CD4-positive, alpha-beta T cell treated with Interleukin-21 for 1 hour (primary cell): ENCODE results near the gene PIK3R1.
A peak's percentile ranks its signal among the peaks of the same experiment; 100 is the strongest.

ENCODE experiments used
- DNase-seq: peaks from one replicate; pipeline ENCODE4 v3.0.0-alpha.2; 2020

PIK3R1 gene

DNA sequence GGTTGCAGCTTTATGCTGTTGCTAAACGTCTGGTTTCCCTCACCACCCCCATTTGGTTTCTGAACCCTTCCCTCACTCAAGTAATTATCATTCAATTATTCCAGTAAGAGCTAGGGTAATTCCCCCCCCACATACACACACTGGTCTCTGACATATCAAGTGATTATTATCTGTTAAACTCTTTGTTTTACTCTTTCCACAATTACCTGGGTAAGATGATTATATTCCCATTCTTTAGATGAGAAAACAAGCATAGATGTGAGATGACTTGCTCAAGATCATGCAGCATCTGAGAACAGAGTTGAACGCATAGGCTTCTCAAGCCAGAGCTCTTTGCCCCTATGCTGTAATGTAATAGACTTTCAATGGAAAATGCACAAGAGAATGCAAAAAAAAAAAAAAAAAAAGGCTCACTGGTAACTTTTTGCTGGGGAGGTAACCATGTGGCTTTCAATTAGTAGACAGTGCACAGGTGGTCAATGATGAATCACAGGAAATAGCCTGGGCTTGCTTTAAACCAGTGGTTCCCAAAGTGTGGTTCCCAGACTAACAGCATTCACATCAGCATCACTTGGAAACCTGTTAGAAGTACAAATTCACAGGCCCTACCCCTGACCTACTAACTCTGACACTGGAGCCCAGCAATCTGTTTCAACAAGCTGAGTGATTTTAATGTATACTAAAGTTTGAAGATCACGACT, 87.6 kb downstream of the PIK3R1 start:
- no peak for DNase-seq

DNA sequence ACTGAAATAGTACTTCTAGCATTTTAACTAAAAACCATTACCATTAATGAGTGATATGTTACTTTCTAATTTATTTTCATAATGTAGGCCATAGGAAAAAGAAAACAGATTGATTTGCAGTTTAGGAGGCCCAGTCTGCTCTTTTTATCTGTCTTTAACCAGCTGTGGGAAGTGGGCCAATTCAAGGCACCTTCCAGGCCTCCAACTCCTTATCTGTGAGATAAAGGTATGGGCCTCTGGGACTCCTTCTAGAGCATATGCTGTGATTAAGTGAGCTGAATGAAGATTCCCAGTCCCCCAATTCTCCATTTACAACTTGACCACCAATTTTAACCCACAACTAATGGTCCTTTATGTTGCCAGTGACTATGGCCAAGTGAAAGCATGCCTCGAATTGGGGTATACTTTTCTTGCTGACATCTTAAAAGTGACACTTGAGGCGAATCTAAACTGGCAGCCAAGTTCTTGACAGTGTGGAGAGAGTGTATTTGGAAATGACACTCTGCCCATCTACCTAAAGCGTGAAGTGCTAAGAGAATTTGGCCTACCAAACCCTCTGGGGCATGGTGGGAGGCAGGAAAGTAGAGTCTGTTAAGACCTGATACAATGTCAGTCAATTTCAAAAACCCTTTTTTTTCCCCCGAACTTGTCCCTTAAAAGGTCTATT, 88.3 kb downstream of the PIK3R1 start:
- no peak for DNase-seq

DNA sequence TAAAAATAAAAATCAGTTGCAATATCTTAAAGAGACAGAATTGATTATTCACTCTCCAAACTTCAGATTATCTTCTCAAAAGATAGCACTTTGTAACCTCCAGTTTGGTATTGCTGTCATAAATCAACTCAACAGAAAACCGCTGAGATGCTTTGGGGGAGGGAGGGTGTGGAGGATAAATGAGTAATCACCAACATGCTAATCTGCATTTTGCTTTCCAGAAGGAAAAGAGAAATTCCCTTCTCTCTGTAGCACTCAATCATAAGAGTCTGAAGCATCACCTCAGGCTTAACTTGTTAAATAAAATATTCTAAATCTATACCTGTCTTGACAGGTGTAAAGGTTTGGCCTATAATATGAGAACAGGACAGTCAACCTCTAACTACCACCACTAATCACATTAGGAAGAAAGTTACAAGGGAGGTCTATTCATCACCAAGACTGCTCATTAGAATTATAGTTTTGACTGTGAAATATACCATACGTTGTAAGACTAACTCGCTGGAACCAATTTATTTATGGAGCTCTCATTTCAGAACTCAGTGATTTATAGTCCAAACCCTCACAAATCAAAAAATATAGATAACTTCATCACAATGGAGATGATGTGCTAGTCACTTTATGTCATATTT, 89.0 kb downstream of the PIK3R1 start:
- no peak for DNase-seq

DNA sequence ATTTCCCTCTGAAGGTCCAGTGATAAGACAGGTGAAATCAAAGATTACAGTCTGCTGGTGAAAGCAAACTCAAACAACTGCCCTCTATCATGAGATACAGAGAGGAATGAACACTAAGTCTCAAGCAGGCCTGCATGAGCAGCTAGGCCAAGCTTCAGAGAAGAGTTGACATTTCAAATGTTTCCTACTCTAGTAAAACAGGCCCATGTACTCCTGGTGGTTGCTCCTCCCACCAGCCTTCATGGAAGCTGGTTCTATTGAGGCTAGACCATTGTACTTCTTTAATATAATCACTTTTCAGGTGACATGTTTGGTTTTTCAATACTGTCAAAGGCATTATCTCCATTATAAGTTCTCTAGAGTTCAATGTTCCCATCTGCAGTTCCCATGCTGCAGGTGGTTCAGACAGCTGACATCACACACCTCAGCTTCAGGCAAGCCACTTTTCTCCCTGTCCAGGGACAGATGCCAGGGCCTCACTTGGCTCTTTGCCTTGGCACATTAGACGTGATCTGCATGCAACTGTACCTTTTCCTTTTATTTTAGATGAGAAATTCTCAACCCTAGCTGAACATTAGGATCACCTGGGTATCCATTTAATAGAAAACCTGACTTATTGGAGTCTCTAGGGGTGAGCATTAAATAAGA, 89.8 kb downstream of the PIK3R1 start:
- no peak for DNase-seq

DNA sequence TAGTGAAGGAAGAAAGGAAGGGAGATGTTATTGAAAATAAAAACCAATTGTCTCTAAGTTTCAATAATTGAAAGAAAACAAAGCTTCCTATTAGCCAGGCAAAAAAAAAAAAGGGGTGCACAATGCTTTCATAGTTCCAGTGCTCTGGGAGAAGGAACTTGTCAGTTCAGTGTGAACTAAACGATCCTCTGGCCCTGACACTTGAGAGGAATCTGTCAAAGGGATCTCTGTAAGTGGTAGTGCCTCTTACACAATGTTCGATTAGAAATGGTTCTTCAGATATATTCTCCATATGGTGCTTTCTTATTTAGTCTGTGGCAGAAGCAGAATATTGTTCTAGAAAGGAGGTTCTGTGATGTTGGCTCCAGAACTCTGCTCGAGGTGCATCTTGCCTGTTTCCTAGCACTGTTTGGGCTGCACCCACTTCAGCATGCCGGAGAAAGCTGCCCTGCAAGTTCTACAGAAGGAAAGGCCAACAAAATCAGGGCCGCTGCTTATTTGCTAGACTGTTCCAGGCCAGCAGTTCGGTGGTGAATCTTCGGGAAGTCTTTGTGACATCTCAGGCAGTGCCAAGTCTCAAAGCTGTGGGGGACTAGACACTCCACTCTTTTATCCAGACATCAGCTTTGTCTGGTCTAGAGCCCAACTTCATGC, 90.9 kb downstream of the PIK3R1 start:
- no peak for DNase-seq

DNA sequence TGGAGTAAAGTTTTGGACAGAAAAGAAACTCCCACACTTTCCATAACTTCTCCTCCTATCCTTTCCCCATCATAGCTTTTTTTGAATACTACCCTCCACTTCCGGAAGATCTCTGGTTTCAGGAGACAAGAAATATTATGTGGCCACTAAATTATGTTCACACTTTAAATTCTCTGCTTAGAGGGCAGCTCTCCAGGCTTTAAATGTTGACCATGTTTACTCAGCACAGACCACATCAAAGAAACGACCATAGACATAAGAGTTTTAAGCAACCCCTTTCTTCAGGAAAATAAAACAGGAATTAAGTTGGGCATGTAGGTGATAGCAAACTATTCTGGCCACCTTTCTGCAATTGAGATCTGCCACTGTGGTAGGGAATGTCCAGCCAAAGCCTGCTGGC, 97.8 kb downstream of the PIK3R1 start:
- no peak for DNase-seq

DNA sequence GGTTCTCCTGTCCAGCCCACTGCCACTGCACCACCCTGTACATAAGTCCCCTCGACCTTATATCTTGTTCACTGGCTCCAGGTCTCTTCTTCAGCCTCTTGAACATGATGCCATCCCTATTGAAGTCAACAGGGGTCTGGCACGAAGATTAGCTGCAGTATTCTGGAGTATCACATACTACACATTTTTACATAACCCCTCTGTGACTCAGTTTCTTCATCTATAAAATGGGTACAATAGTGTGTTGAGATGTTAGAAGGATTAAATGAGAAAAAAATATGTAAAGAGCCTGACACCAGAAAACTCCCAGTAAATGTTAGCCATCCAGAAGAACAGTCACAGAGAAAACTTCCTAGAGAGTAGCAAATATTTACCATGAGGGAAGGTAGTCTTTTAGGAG, 98.9 kb downstream of the PIK3R1 start:
- no peak for DNase-seq

DNA sequence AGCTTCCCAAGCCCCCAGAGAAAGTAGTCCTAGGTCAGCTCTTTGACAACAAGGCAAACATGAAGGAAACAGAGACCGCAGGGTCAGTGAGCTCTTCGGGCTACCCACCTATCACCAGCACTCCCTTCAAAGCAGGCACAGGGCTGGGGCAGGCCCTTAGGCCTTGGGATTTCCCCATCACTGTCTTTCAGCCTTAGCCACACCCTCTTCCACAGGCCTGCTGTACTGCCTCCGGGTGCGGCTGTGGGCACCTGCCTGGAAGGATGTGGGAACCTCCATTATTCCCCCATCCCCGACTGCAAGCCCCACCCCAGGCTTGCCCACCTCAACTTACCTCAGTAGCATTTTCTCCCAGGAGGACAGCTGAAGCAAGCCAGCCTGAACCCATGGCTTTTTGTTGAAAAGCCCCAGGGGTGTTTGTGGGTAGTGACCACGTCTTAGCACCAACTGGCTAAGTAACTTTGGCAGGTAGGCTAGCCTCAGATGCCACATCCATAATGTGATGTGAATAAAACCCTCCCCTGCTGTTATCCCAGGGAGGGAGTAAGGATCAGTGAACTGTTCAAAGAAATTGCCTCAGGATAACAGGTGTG, 100.2 kb downstream of the PIK3R1 start:
- DNase-seq, result peak; percentile 55

DNA sequence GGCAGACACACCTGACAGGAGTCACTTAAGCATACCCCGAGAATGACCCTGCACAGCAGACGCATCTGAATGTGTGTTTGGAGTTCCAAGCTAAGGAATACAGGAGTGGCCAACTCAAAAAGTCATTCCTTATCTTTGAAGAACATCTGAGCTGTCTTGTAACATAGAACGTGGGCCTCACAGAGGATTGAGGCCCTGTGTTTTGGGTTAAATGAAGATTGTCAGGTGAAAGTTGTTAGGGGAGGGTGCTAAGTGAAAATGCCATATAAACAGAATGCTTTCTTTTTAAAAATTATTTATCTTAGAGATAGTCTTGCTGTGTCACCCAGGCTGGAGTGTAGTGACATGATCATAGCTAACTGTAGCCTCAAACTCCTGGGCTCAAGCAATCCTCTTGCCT, 100.9 kb downstream of the PIK3R1 start:
- DNase-seq, result no peak

DNA sequence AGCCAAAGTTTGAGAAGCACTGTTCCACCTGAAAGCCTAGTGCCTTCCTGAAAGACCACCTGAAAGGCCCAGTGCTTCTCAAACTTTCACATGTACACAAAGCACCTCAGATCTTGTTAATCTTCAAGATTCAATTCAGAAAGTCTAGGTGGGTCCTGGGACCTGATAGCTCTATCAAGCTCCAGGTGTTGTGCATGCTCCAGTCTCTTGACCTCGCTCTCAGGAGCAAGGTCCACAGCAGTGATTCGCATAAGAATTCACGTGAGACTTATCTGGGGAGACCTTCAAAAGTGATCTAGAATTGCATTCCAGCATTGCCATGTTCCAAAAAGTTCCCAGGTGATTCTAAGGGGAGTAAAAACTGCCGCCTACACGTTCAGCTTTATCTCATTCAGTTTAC, 102.1 kb downstream of the PIK3R1 start:
- DNase-seq, result no peak

DNA sequence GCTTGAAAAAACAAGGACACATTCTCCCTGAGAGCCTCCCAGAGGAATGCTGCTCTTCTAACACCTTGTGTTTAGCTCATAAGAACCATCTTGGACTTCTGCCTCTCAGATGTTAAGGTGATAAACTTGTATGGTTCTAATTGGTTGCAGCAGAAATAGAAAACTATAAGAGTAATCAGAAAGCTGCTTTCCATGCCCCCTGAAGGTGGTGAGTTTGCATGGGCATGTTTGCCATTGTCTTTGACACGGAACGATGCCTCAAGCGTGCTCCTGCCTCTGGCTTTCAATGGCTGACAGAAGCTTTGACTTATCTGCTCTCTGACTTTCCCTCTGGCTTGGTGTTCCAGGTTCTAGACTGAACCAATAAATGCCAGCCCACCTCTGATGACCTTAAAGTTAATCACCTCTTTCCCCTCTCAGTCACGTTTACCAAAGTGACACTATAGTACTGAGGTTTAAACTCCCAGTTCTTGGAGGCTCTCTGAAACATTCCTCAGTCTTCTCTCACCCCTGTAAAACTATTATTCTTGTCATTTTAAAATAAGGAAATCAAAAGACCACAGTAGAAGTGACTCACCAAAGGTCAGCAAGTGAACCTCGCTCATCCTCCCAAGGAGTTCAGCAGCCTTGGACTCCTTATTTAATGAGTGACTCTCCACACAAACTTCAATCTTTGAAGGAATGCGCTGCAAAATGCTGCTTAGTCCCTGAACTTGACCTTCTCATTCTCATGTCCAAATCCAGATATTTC, 103.6 kb downstream of the PIK3R1 start:
- DNase-seq, result no peak

DNA sequence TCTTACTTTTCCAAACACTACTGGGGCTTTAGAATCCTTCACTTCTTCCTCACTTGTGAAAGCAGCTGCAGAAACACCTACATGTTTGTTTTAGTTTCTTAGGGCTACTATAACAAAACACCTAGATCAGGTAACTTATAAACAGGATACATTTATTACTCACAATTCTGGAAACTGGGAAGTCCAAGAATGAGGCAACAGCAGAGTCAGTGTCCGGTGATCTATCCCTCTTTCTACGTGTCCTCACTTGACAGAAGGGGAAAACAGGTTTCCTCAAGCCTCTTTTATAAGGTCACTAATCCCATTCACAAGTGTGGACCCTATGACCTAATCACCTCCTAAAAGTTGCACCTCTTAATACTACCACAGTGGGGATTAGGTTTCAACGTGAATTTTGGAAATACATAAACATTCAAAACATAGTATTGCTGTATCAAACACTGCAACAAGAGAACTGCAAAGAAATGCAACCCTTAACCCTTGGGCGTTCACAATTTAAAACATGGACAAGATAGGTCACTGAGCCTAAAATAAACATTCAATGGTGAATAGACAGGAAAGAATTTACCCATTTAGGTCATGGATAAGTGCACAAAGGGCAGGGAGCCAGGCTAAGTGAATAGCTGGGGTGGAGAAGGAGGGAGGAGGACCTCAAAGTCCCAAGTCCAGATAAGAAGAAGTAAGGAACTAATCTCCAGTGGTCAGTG, 104.3 kb downstream of the PIK3R1 start:
- no peak for DNase-seq

DNA sequence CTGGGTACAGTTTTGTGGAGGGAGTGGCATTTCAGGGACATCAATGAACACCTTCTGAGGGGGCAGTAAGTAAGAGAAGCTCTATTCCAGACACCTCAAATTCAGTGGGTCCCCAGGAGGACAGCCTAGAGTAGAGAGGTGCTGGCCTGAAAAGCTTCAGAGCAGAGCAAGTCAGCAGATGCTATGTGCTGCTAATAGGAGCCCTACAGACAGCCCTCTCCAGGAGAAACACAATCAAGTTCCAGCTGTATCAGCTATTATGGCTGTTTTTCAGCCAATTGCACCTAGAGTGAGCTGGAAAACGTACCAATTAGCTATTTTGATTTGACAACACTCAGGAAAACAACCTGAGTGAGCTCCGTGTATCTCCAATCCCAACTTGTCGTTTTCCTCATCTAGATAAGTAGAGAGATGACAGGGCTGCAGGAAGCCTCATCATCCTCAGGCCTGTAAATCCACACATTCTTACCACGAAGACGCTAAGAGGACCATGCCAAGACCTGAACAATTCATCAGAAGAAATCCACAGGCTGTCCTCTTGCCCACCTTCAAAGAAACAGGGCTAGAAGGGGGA, 104.9 kb downstream of the PIK3R1 start:
- no peak for DNase-seq

DNA sequence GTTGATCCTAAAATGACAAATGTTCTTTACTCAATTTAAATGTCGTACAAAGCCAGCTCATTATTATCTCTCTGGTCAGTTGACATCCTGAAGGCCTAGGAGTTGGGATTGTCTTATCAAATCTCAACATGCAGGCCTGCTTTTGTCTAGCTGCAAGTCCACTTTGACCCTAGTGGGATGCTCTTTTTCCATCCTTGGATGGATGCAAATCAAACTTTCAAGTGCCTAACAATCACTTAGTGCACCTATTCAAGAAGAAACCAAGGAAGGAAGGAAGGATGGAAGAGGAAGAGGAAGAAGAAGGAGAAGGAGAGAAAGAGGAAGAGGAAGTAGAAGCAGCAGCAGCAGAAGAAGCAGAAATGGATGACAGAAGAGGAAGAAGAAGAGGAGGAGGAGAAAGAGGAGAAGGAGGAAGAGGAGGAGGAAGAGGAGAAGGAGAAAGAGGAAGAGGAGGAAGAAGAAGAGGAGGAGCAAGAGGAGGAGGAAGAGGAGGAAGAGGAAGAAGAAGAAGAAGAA, 109.6 kb downstream of the PIK3R1 start:
- DNase-seq, result no peak

DNA sequence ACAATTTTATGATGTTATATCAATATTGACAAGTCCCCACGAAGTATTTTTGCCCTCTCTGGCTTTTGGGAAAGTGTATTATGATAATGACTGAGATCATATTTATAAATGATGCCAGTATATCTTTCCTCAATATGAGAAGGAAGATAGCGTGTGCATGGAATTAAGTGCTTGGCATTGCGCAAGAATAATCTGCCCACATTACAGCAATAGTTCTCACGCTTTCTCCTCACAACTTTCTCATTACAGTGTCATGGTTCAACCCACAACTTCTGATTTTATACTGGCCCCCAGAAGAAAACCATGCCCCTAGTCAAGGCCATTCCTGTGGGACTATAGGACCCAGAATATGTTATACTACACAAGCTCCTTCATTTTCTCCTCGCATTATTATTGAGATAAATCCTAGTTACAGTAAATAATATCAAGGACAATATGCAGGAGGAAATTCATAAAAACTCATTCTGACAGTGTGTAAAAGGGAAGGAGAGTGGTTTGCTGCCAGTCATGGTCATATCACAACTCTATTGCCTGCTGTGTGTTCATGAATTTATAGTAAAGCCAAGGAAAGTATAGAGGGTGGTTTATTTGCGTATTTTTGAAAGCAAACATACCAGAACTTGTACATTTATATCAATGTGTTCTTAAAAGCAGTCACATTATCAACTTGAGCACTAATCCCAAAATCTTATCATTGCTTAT, 114.1 kb downstream of the PIK3R1 start:
- no peak for DNase-seq

DNA sequence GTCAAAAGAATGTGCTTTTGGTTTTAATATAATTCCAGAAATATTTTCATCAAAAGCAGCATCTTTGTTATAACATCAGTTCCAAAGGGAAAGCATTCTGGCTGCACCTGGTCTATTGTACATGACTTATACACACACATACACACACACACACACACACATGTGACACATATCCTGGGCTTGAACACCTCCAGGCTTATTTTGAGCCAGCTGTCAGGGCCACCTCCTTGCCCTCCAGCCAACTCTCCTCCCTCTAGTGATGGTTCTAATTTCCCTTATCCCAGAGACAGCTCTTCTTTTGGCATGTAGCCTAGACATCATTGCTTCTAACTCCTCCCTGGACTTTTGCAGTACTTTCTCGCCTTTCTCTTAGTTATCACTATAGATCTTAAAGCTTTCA, 115.0 kb downstream of the PIK3R1 start:
- DNase-seq, result no peak

DNA sequence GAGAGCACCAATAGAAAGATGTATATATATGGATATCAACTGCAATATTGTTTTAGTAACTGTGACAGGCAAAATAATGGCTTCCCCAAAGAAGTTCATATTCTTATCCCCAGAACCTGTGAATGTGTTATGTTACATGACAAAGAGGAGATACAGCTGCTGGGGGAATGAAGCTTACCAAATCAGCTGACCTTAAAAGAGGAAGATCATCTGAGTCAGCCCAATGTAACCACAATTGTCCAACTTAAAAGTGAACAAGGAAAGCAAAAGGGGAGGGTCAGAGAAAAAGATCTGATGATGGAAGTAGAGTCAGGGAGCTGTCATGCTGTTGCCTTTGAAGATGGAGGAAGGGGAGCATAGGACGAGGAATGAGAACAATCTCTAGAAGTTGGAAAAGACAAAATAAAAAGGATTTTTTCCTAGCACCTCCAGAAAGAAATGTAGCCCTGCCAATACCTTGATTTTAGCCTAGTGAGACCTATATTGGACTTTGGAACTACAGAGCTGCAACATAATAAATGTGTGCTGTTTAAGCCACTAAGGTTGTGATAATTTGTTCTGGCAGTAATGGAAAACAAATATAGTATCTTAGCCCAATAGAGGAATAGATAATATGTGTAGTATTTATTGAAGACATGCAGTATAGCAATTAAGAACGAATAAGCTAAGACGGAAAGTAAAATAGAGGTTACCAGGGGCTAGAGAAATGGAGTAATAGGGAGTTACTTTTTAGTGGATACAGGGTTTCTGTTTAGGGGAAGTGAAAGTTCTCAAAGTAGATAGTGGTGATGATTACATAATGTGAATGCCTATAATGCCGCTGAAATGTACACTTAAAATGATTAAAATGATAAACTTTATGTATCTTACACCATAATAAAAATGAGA, 115.9 kb downstream of the PIK3R1 start:
- no peak for DNase-seq

DNA sequence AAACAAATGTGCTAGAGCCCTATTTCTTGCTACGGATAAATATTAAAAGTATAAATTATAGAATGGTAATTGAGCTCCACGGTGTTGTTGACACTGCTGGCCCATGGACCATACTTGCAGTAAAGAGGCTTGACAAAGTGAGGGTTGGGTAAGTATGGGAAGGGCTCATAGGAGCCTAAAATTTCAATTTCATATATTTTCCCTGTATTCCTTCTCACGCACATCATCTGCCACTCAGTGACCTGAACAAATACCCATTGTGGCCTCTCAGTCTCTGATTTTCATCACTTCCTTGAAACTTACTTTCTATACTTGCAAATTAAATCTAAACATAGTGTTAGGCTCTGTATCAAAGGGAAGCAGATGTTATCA, 116.5 kb downstream of the PIK3R1 start:
- DNase-seq, result no peak

DNA sequence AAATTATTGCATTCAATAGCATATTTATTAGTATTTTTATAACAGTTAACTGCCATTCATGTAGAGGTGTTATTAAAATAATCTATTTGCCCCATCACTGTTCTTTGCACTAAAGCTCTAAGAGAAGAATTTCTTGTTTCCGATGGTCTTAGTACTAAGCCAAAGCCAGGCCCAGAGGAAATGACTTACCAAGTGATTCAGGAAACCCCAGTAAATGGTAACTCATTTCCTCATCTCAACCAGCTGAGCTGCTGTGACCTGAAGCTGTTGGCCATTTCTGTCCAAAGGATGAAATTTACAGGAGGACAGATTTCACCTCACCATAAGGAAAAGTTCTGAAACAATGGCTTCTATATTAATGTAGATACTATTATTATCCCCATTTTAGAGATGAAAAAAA, 117.0 kb downstream of the PIK3R1 start:
- no peak for DNase-seq
